Mucosa of rectum (tissue), 2 donors: Measurements from ENCODE around the gene NAA10.

Experiments used
- H3K27ac ChIP-seq, 2 donors: one replicate each; pipeline ENCODE4 v1.7.0; 2013; ENCODE audit warnings: inconsistent platforms in 2 of 2, low read depth in 2 of 2, low read length in 2 of 2
- H3K27me3 ChIP-seq, 2 donors: one replicate each; pipeline ENCODE4 v1.7.0; 2013; ENCODE audit warnings: low read length in 2 of 2; ENCODE audit not compliant: control insufficient read depth in 2 of 2, insufficient read depth in 2 of 2
- H3K36me3 ChIP-seq, 2 donors: one replicate each; pipeline ENCODE4 v1.7.0; 2013; ENCODE audit warnings: low read length in 2 of 2; ENCODE audit not compliant: control insufficient read depth in 2 of 2, insufficient read depth in 2 of 2
- H3K4me1 ChIP-seq, 2 donors: one replicate each; pipeline ENCODE4 v1.7.0; 2013; ENCODE audit warnings: low read length in 2 of 2, mild to moderate bottlenecking in 1 of 2; ENCODE audit not compliant: control insufficient read depth in 2 of 2, insufficient read depth in 2 of 2
- H3K4me3 ChIP-seq, 2 donors: one replicate each; pipeline ENCODE4 v1.7.0; 2013; ENCODE audit warnings: low read length in 2 of 2
- H3K9ac ChIP-seq, 2 donors: one replicate each; pipeline ENCODE4 v1.7.0; 2013; ENCODE audit warnings: low read length in 2 of 2, low read depth in 1 of 2, mild to moderate bottlenecking in 1 of 2
- H3K9me3 ChIP-seq, 2 donors: one replicate each; pipeline ENCODE4 v1.7.0; 2013; ENCODE audit warnings: low read length in 2 of 2; ENCODE audit not compliant: control insufficient read depth in 2 of 2
- donor health status: healthy.
- donor health status: Normal muscosa, but diverticular disease.

Gene NAA10

GRCh38 chrX:153903238-153903980 is 31.4 kb downstream of the NAA10 start:
- Histone ChIP-seq H3K9ac (no peak overlapping the region), H3K27ac (no peak overlapping the region), H3K4me3 (no peak overlapping the region)

GRCh38 chrX:153902385-153902784 is 32.5 kb downstream of the NAA10 start:
- Histone ChIP-seq H3K36me3 (no peaks in the 10 kb centered on the region), H3K4me3 (no peak overlapping the region), H3K27me3 (peaks cover 3 to 11% of the 10 kb centered on the region in 2 donors), H3K27ac (no peak overlapping the region), H3K4me1 (peaks cover 2 to 3% of the 10 kb centered on the region in 2 donors), H3K9me3 (no peaks in the 10 kb centered on the region), H3K9ac (no peak overlapping the region)

More at GRCh38 chrX:153903238-153903980, 31.4 kb downstream of the NAA10 start:
- H3K4me1 ChIP-seq: peaks cover 2 to 3% of the 10 kb centered on the region in 2 donors
- no peaks in the 10 kb centered on the region for H3K9me3 ChIP-seq
- no peaks in the 10 kb centered on the region for H3K36me3 ChIP-seq
- H3K27me3 ChIP-seq: peaks cover 0 to 8% of the 10 kb centered on the region in 2 donors

GRCh38 chrX:153901753-153902140 is 33.1 kb downstream of the NAA10 start:
- Histone ChIP-seq H3K27me3 (peaks cover 3 to 11% of the 10 kb centered on the region in 2 donors), H3K9me3 (no peaks in the 10 kb centered on the region), H3K4me3 (no peak overlapping the region), H3K27ac (no peak overlapping the region), H3K4me1 (peaks cover 2 to 3% of the 10 kb centered on the region in 2 donors), H3K36me3 (no peaks in the 10 kb centered on the region), H3K9ac (no peak overlapping the region)

GRCh38 chrX:153900831-153901752 is 33.7 kb downstream of the NAA10 start:
- Histone ChIP-seq H3K36me3 (no peaks in the 10 kb centered on the region), H3K27ac (no peak overlapping the region), H3K4me3 (no peak overlapping the region), H3K27me3 (peaks cover 3 to 11% of the 10 kb centered on the region in 2 donors), H3K9ac (no peak overlapping the region), H3K9me3 (no peaks in the 10 kb centered on the region), H3K4me1 (peaks cover 2 to 3% of the 10 kb centered on the region in 2 donors)

GRCh38 chrX:153897899-153898298 is 36.9 kb downstream of the NAA10 start:
- no peaks in the 10 kb centered on the region for H3K9me3 ChIP-seq
- no peak overlapping the region for H3K27ac ChIP-seq
- H3K9ac ChIP-seq: no peak overlapping the region
- peaks cover 5 to 11% of the 10 kb centered on the region in 2 donors for H3K27me3 ChIP-seq
- H3K36me3 ChIP-seq: no peaks in the 10 kb centered on the region
- no peak overlapping the region for H3K4me3 ChIP-seq
- H3K4me1 ChIP-seq: peaks cover 0 to 3% of the 10 kb centered on the region in 2 donors

- no peak overlapping the region for H3K27ac ChIP-seq
- H3K27me3 ChIP-seq: peaks cover 31 to 32% of the 10 kb centered on the region in 2 donors
- H3K9ac ChIP-seq: no peak overlapping the region
- H3K9me3 ChIP-seq: no peaks in the 10 kb centered on the region
- H3K4me1 ChIP-seq: no peaks in the 10 kb centered on the region
- H3K36me3 ChIP-seq: no peaks in the 10 kb centered on the region
- H3K4me3 ChIP-seq: no peak overlapping the region
Measured at GRCh38 chrX:153889123-153889522, 45.7 kb downstream of the NAA10 start.

- H3K27ac ChIP-seq: no peak overlapping the region
- H3K4me3 ChIP-seq: no peak overlapping the region
- peaks cover 35 to 37% of the 10 kb centered on the region in 2 donors for H3K27me3 ChIP-seq
- H3K36me3 ChIP-seq: no peaks in the 10 kb centered on the region
- no peaks in the 10 kb centered on the region for H3K4me1 ChIP-seq
- H3K9ac ChIP-seq: no peak overlapping the region
- H3K9me3 ChIP-seq: no peaks in the 10 kb centered on the region
Measured at GRCh38 chrX:153888344-153888743, 46.5 kb downstream of the NAA10 start.

- Histone ChIP-seq H3K9ac (no peak overlapping the region), H3K9me3 (no peaks in the 10 kb centered on the region), H3K27me3 (peaks cover 35 to 37% of the 10 kb centered on the region in 2 donors), H3K4me3 (no peak overlapping the region), H3K27ac (no peak overlapping the region), H3K36me3 (no peaks in the 10 kb centered on the region), H3K4me1 (no peaks in the 10 kb centered on the region)
Measured at GRCh38 chrX:153887385-153887784, 47.5 kb downstream of the NAA10 start.

GRCh38 chrX:153886915-153887314 is 47.9 kb downstream of the NAA10 start:
- Histone ChIP-seq H3K9me3 (no peaks in the 10 kb centered on the region), H3K27me3 (peaks cover 37 to 38% of the 10 kb centered on the region in 2 donors), H3K27ac (no peak overlapping the region), H3K4me3 (no peak overlapping the region), H3K9ac (no peak overlapping the region), H3K4me1 (no peaks in the 10 kb centered on the region), H3K36me3 (no peaks in the 10 kb centered on the region)
